Transverse colon (tissue), 4 donors: ENCODE results near the gene NCCRP1.
A peak's percentile ranks its signal among the peaks of the same experiment; 100 is the strongest.

ENCODE experiments used
- CTCF ChIP-seq, 5 experiments: fragments of 200-600 bp in 3 of 5; fragments of 450-650 bp in 2 of 5; sonication (generic) in 3 of 5; IDR thresholded peaks; 1 replicate in 2 of 5; 2 replicates in 3 of 5; pipeline ENCODE4 v1.5.1; 2016 to 2017; ENCODE audit warnings: antibody characterized with exemption in 5 of 5, inconsistent platforms in 3 of 5, mild to moderate bottlenecking in 2 of 5, moderate library complexity in 1 of 5
- EP300 ChIP-seq: sonication (generic); formaldehyde crosslinking; IDR thresholded peaks from one replicate; pipeline ENCODE4 v1.6.1; 2017; ENCODE audit warnings: antibody characterized with exemption, low read depth
- POLR2A ChIP-seq: fragments of 450-650 bp; IDR thresholded peaks from one replicate; pipeline ENCODE4 v1.6.1; 2016; ENCODE audit warnings: antibody characterized with exemption, mild to moderate bottlenecking, moderate library complexity
- POLR2AphosphoS5 ChIP-seq, 3 donors: sonication (generic); formaldehyde crosslinking; IDR thresholded peaks; one replicate each; pipeline ENCODE4 v1.6.1; 2016; ENCODE audit warnings: antibody characterized with exemption in 3 of 3

- no peak for TF ChIP-seq EP300
- TF ChIP-seq CTCF (IDR thresholded peaks at IDR 0.05) = no peak
- TF ChIP-seq POLR2AphosphoS5 (IDR thresholded peaks at IDR 0.05) = peak in 1 of 3 donors; percentile 3
- TF ChIP-seq POLR2A = no peak
These were observed 16.0 kb upstream of the NCCRP1 start for GRCh38 chr19:39180749-39181148.
